Cardiac muscle cell (in vitro differentiated cells and primary cell): ENCODE measurements around the gene MUSTN1. TPM values are rescaled to one million over a fixed set of nuclear protein-coding genes. Genes with fewer than 3 reads are reported as not detected.

Experiments
- DNase-seq, 2 donors: peaks; one replicate each; pipeline versions ENCODE4 v3.0.0 to v3.0.0-alpha.2; 2010 to 2017; ENCODE audit warnings: low read depth in 1 of 2, low spot score in 1 of 2
- H3K27ac ChIP-seq: fragments of 200-600 bp; sonication (generic); 2 replicates; pipeline ENCODE4 v1.5.1; 2016
- H3K27me3 ChIP-seq: fragments of 200-600 bp; sonication (generic); 2 replicates; pipeline ENCODE4 v1.6.0; 2016; ENCODE audit warnings: control low read depth
- H3K36me3 ChIP-seq: fragments of 200-600 bp; sonication (generic); 2 replicates; pipeline ENCODE4 v1.5.1; 2016; ENCODE audit warnings: control low read depth
- H3K4me1 ChIP-seq: fragments of 200-600 bp; sonication (generic); 2 replicates; pipeline ENCODE4 v1.8.1; 2017; ENCODE audit warnings: low read depth, mild to moderate bottlenecking, mixed run types
- H3K4me3 ChIP-seq: fragments of 200-600 bp; sonication (generic); 2 replicates; pipeline ENCODE4 v1.5.1; 2016; ENCODE audit warnings: mild to moderate bottlenecking
- H3K9me3 ChIP-seq: fragments of 200-600 bp; sonication (generic); 2 replicates; pipeline ENCODE4 v1.5.1; 2017; ENCODE audit warnings: low read depth, mild to moderate bottlenecking, control low read depth
- CTCF ChIP-seq: IDR thresholded peaks from 2 replicates; pipeline ENCODE4 v1.5.1; 2012; ENCODE audit warnings: low read depth, mild to moderate bottlenecking, low read length
- polyA plus RNA-seq: library from polyadenylated mRNA; unstranded; fragments of >200 nt; fragmentation: Nextera tagmentation; extraction: Ambion mirVana; gene quantifications from 2 replicates; pipeline ENCODE4 v1.2.1, GENCODE V29; 2016
- total RNA-seq: library from RNA; depleted of rRNA; stranded (reverse); fragments of >200 nt; gene quantifications from 2 replicates; pipeline ENCODE4 v1.2.3, GENCODE V29; 2016

The MUSTN1 gene
- total and polyA plus RNA-seq, 2 experiments from 2014 or later: not detected

GRCh38 chr3:52820736-52821135 is 14.1 kb downstream of the MUSTN1 start:
- Histone ChIP-seq H3K36me3 (no peaks in the 10 kb centered on the region), H3K27ac (no peak overlapping the region), H3K4me3 (no peak overlapping the region), H3K9me3 (no peaks in the 10 kb centered on the region), H3K4me1 (peaks cover 5% of the 10 kb centered on the region), H3K27me3 (no peaks in the 10 kb centered on the region)
- peak; percentile 74 for TF ChIP-seq CTCF
- peak; percentile 26 to 48 for DNase-seq

- Histone ChIP-seq H3K36me3 (no peaks in the 10 kb centered on the region), H3K4me1 (peaks cover 5% of the 10 kb centered on the region), H3K4me3 (no peak overlapping the region), H3K9me3 (no peaks in the 10 kb centered on the region), H3K27me3 (no peaks in the 10 kb centered on the region), H3K27ac (no peak overlapping the region)
- no peak for TF ChIP-seq CTCF
- peak in 1 of 2 donors; percentile 41 for DNase-seq
Observed at GRCh38 chr3:52819936-52820335, 14.9 kb downstream of the MUSTN1 start.

GRCh38 chr3:52817860-52818259 is 17.0 kb downstream of the MUSTN1 start:
- Histone ChIP-seq H3K27me3 (no peaks in the 10 kb centered on the region), H3K9me3 (no peaks in the 10 kb centered on the region), H3K4me1 (peaks cover 5% of the 10 kb centered on the region), H3K27ac (no peak overlapping the region), H3K36me3 (no peaks in the 10 kb centered on the region), H3K4me3 (no peak overlapping the region)
- TF ChIP-seq CTCF: no peak
- DNase-seq: no peak

- no peak for TF ChIP-seq CTCF
- H3K4me3 ChIP-seq: no peak overlapping the region
- no peak for DNase-seq
- no peaks in the 10 kb centered on the region for H3K9me3 ChIP-seq
- H3K4me1 ChIP-seq: peaks cover 5% of the 10 kb centered on the region
- no peaks in the 10 kb centered on the region for H3K36me3 ChIP-seq
- no peak overlapping the region for H3K27ac ChIP-seq
- no peaks in the 10 kb centered on the region for H3K27me3 ChIP-seq
Observed at GRCh38 chr3:52817221-52817620, 17.6 kb downstream of the MUSTN1 start.

GRCh38 chr3:52816654-52817053 is 18.2 kb downstream of the MUSTN1 start:
- no peak for TF ChIP-seq CTCF

GRCh38 chr3:52816199-52816598 is 18.6 kb downstream of the MUSTN1 start:
- no peak for TF ChIP-seq CTCF
- Histone ChIP-seq H3K36me3 (no peaks in the 10 kb centered on the region), H3K27me3 (no peaks in the 10 kb centered on the region), H3K4me3 (no peak overlapping the region), H3K4me1 (peaks cover 5% of the 10 kb centered on the region), H3K9me3 (no peaks in the 10 kb centered on the region), H3K27ac (no peak overlapping the region)
- DNase-seq: no peak

More at GRCh38 chr3:52816654-52817053, 18.2 kb downstream of the MUSTN1 start:
- Histone ChIP-seq H3K4me1 (peaks cover 5% of the 10 kb centered on the region), H3K36me3 (no peaks in the 10 kb centered on the region), H3K4me3 (no peak overlapping the region), H3K27me3 (no peaks in the 10 kb centered on the region), H3K27ac (no peak overlapping the region), H3K9me3 (no peaks in the 10 kb centered on the region)
- DNase-seq: no peak
